Measurements from ENCODE around the gene PIGP.

PIGP gene

GRCh38 chr21:37085726-37086125 is 12.9 kb upstream of the PIGP start:
- TF ChIP-seq CTCF (conservative IDR thresholded peaks at IDR 0.05; ENCODE audit: control insufficient read depth, insufficient read depth, low read depth, low read length) = no peak
- no peak for DNase-seq (ENCODE audit: low read depth)
- no peak overlapping the region for H3K4me3 ChIP-seq (ENCODE audit: control insufficient read depth, low read depth, low read length)

DNA sequence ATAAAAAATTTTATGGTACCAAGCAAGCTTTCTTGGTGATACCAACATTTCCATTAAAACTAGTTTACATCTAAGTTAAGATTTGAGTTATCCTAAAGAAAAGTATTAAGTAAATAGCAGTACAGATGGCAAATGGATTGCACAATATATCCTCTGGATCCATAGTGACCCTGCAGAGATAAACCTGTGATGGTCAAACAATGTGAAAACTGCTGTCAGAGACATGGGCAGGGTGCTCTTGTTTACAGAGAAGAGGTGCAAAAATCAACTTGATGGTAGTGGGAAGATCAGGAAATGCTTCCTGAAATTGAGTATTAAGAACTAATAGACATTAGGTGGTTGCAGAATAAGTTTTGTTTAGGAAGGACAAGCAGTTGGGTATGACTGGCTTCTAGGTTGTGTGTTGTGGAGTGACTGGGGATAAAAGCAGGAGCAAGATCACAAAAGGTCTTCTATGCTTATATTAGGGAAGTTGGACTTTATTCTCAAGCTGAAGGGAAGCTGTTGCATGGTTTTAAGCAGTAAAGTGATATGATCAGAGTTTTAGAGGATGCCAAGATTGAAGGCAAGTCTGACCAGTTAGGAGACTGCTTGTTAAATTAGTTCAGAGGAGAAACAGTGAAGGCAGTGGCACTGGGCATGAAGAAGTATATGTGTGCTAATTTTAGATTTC is 10.1 kb upstream of the PIGP start:
- no peak for TF ChIP-seq CTCF (conservative IDR thresholded peaks at IDR 0.05; ENCODE audit: control insufficient read depth, insufficient read depth, low read depth, low read length)
- H3K4me3 ChIP-seq (ENCODE audit: control insufficient read depth, low read depth, low read length) = no peak overlapping the region
- no peak for DNase-seq (ENCODE audit: low read depth)

GRCh38 chr21:37082375-37082774 is 9.5 kb upstream of the PIGP start:
- TF ChIP-seq CTCF (conservative IDR thresholded peaks at IDR 0.05; ENCODE audit: control insufficient read depth, insufficient read depth, low read depth, low read length) = no peak
- H3K4me3 ChIP-seq (ENCODE audit: control insufficient read depth, low read depth, low read length) = no peak overlapping the region

GRCh38 chr21:37079211-37079824 is 6.4 kb upstream of the PIGP start:
- DNase-seq (ENCODE audit: low read depth) = no peak
- TF ChIP-seq CTCF (conservative IDR thresholded peaks at IDR 0.05; ENCODE audit: control insufficient read depth, insufficient read depth, low read depth, low read length) = peak; percentile 34

More at GRCh38 chr21:37082375-37082774, 9.5 kb upstream of the PIGP start:
- no peak for DNase-seq (ENCODE audit: low read depth)

GRCh38 chr21:37077403-37077802 is 4.5 kb upstream of the PIGP start:
- TF ChIP-seq CTCF (conservative IDR thresholded peaks at IDR 0.05; ENCODE audit: control insufficient read depth, insufficient read depth, low read depth, low read length) = no peak
- no peak for DNase-seq (ENCODE audit: low read depth)
- no peak overlapping the region for H3K4me3 ChIP-seq (ENCODE audit: control insufficient read depth, low read depth, low read length)

More at GRCh38 chr21:37079211-37079824, 6.4 kb upstream of the PIGP start:
- no peak overlapping the region for H3K4me3 ChIP-seq (ENCODE audit: control insufficient read depth, low read depth, low read length)

DNA sequence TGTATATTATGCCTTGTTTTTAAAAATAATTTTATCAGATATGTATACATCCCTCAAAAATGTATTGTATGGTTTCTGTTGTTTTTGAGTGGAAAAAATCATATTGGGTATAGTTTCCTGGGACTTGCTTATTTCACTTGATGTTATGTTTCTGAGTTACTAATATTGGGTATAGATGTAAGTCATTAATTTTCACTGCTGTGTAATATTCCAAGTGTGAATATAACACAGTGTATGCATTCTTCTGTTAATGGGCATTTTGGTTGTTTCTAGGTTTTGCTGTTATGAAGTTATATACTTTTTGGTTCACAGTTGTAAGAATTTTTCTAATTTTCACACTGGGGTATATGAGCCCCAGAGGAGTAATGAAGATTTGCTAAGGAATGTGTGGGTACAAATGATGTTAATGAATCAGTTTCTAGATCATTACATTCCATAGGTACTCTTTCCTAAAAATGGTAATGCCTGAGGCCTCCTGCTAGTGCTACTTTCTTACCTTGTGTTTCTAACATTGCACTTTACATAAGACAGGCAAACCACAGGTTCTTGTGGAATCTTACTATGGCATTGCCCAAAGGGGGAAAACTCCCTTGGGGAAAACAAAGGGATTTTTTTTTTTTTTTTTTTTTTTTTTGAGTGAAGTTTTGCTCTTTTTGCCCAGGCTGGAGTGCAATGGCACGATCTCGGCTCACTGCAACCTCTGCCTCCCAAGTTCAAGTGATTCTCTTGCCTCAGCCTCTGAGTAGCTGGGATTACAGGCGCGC is 3.4 kb upstream of the PIGP start:
- no peak for DNase-seq (ENCODE audit: low read depth)
- no peak for TF ChIP-seq CTCF (conservative IDR thresholded peaks at IDR 0.05; ENCODE audit: control insufficient read depth, insufficient read depth, low read depth, low read length)
- no peak overlapping the region for H3K4me3 ChIP-seq (ENCODE audit: control insufficient read depth, low read depth, low read length)
